HUDEP-2 (cell line): ENCODE data around the gene ASB3.
"Not testable (repeated sequence)": the region's sequence is repeated elsewhere in the genome, so short reads cannot be mapped to it uniquely, and the experiment has no call there.

Source experiments
- DNase-seq, 76 experiments: peaks; one replicate each; lab custom pipeline; 2025; ENCODE audit not compliant: unreplicated experiment in 76 of 76; lab: John Stamatoyannopoulos, UW

Gene ASB3

GRCh38 chr2:53667130-53667529 is 119.6 kb downstream of the ASB3 start:
- DNase-seq: not testable (repeated sequence)

GRCh38 chr2:53660886-53661285 is 125.9 kb downstream of the ASB3 start:
- no peak for DNase-seq

GRCh38 chr2:53658474-53658873 is 128.3 kb downstream of the ASB3 start:
- DNase-seq: not testable (repeated sequence)

GRCh38 chr2:53655256-53655655 is 131.5 kb downstream of the ASB3 start:
- DNase-seq: no peak

GRCh38 chr2:53654396-53654795 is 132.4 kb downstream of the ASB3 start:
- no peak for DNase-seq

- DNase-seq: no peak
Observed at GRCh38 chr2:53652131-53652530, 134.6 kb downstream of the ASB3 start.

- DNase-seq: no peak
Observed at GRCh38 chr2:53646788-53647187, 140.0 kb downstream of the ASB3 start.

- no peak for DNase-seq
Observed at GRCh38 chr2:53641290-53641689, 145.5 kb downstream of the ASB3 start.

- DNase-seq: no peak
Observed at GRCh38 chr2:53640466-53640865, 146.3 kb downstream of the ASB3 start.

- DNase-seq: no peak
Observed at GRCh38 chr2:53636596-53636995, 150.2 kb downstream of the ASB3 start.

- no peak for DNase-seq
Observed at GRCh38 chr2:53636109-53636508, 150.6 kb downstream of the ASB3 start.

- no peak for DNase-seq
Observed at GRCh38 chr2:53635694-53636093, 151.1 kb downstream of the ASB3 start.

- no peak for DNase-seq
Observed at GRCh38 chr2:53633441-53633840, 153.3 kb downstream of the ASB3 start.

GRCh38 chr2:53632714-53633113 is 154.0 kb downstream of the ASB3 start:
- DNase-seq: no peak

GRCh38 chr2:53632126-53632460 is 154.7 kb downstream of the ASB3 start:
- DNase-seq: no peak

- DNase-seq: no peak
Observed at GRCh38 chr2:53631313-53632125, 155.2 kb downstream of the ASB3 start.

GRCh38 chr2:53630026-53630606 is 156.6 kb downstream of the ASB3 start:
- no peak for DNase-seq

- no peak for DNase-seq
Observed at GRCh38 chr2:53629501-53629900, 157.3 kb downstream of the ASB3 start.

GRCh38 chr2:53629001-53629400 is 157.8 kb downstream of the ASB3 start:
- no peak for DNase-seq

- DNase-seq: no peak
Observed at GRCh38 chr2:53622141-53622540, 164.6 kb downstream of the ASB3 start.

- DNase-seq: no peak
Observed at GRCh38 chr2:53620981-53621380, 165.8 kb downstream of the ASB3 start.
